NCI-H146 (cell line): ENCODE results near the gene PSMA7.

Experiments used
- DNase-seq: peaks from one replicate; lab custom pipeline; 2025; lab: John Stamatoyannopoulos, UW

Gene PSMA7

DNA sequence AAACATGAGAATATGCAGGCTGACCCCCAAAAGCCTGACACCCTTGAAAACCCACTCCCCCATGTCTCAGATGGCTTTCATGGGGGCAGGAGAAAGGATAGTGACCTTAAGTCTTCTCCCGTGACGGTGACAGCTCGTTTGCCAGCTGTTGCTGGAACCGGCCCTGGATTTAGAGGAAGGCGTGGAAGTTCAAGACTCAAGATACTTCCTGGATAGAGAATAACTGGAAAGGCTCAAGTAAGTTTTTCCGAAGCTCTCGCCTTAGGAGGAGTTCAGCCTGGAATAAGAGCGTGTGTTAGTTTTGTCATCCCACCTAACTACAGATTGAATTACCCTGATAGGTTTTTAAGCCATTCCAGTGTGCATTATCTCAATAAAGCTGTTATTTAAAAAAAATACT, 28.1 kb upstream of the PSMA7 start:
- no peak for DNase-seq

DNA sequence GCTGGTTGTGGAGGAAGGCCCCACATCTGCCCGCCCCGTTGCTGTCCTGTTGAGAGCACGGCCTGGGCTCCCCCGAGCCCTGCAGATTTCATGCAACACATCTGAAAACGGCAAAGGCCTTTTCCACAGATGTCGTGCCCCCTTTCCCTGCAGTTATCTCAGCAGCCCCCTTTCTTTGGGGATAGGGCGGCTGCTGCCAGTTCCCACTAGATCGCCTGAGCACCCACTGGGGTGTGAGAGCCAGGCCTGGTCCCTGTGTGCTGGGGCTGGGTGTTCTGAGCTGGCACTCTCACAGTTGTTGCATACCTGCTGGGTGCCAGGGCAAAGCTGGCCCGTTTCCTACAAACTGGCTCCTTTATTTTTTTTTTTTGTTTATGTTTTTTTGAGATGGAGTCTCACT, 27.3 kb upstream of the PSMA7 start:
- no peak for DNase-seq

DNA sequence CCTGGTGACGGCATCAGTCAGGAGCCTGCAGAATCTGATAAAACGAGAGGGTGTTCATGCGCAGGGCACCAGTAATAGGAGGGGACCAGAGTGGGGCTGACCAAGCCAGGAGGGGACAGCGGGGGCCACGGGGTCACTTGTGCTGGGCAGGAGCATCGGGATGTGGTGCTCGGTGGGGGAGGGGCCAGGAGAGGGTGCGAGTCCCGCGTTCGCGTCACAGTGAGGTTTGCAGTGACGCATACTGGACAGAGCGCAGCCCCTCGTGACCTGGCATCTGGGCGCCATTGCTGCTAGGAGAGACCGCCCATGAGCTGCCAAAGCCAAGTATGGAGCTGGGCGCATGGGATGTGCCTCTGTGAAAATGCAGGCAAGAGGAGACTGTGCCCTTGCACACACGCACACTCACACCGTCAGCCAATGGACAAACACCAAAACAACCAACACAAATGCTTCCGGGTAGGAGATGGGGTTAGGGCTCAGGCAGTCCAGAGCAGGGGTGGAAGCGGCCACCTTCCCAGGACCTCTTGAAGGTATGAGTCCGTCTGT, 25.8 kb upstream of the PSMA7 start:
- DNase-seq = no peak

DNA sequence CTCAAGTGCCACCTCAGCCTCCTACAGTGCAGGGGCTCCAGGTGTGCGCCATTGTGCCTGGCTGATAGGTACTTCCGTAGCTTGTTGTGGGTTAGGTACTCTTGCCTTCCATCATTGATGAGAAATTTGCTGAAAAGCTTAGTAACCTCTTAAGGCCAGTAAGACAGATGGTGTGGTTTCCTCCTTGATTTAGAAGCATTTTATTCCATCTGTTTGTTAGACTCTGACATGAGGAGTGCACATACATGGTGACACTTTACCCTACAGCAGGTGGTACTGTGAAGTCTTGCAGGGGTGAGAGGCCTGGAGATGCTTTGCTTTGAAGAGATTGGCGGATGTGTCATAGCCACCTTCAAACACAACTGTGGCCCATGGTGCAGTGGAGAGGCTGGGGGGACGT, 24.9 kb upstream of the PSMA7 start:
- no peak for DNase-seq

DNA sequence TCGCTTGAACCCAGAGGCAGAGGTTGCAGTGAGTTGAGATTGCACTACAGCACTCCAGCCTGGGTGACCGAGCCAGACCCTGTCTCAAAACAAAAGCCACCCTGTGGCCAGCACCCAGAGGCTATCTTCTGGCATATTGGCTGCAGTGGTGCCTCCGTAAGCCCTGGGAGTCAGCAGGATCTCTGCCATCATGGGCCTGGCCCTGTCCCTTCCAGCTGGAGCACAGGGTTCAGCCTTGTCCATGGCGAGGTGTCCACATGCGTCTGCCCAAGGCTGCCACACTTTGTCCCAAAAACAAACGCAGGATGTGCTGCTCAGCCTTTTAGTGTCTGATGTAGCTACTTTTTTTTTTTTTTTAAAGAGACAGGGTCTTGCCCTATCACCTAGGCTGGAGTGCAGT, 24.3 kb upstream of the PSMA7 start:
- DNase-seq = no peak

DNA sequence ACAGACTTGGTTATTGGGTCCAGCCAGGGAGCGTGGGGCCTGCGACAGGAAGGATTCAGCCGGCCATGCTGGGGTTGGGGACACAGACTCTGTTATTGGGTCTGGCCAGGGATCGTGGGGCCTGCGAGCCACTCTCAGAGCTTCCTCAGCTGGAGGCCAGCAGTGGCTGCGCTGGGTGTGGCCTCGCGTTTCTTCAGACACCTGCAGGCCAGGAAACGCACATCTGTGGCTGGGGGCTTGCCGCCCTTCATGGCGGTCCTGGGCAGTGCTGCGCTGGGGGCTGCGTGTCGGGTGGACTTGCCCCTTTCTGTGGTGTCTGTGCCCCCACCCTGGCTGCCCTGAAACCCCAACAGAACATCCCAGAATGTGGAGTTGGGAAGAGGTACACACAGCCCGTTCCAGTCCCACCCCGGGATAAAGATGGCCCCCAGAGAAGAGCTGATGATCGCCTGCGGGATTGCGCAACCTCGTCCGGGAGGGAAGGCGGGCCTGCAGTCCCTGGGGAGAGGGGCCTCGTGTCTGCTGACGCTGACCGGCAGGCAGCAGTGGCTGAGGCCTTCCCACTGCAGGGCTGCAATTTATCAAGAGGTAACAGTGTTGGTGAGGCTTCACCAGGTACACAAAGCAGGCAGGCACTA, 22.7 kb upstream of the PSMA7 start:
- no peak for DNase-seq

DNA sequence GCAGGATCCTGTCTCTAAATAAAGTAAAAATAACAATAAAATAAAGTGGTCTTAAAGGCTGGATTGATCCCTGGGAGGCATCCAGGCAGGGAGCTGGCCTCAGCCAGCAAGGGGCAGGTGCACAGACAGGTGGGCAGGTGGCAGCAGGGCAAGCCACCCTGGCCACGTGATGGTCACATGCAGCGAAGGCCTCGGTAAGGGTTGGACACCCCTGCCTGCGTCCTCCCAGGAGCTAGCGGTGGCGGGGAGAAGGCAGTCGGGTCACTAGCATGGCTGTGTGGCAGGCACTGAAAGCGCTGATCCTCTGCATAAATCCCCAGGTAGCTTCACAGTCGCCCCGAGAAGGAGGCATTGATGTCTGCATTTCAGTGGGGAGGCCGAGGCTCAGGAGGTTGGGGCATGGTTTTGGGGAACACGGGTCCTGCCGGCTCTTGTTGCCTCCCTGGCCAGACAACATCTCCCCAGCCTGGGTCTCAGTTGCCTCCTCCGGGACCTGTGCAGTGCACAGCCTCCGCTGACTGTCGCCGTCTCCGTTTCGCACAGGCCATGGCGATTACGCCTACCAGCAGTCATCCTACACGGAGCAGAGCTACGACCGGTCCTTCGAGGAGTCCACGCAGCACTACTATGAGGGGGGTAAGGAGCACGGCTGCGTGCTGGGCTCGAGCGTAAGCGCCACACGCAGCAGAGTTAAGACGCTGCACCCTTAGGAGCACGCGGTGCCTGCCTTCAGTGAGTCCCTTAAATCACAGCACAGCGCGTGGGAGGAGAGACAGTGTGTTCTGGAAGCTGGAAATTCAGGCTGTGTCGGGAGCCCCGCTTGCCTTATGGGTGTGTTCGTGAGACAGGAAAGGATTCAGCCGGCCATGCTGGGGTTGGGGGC, 21.9 kb upstream of the PSMA7 start:
- no peak for DNase-seq

DNA sequence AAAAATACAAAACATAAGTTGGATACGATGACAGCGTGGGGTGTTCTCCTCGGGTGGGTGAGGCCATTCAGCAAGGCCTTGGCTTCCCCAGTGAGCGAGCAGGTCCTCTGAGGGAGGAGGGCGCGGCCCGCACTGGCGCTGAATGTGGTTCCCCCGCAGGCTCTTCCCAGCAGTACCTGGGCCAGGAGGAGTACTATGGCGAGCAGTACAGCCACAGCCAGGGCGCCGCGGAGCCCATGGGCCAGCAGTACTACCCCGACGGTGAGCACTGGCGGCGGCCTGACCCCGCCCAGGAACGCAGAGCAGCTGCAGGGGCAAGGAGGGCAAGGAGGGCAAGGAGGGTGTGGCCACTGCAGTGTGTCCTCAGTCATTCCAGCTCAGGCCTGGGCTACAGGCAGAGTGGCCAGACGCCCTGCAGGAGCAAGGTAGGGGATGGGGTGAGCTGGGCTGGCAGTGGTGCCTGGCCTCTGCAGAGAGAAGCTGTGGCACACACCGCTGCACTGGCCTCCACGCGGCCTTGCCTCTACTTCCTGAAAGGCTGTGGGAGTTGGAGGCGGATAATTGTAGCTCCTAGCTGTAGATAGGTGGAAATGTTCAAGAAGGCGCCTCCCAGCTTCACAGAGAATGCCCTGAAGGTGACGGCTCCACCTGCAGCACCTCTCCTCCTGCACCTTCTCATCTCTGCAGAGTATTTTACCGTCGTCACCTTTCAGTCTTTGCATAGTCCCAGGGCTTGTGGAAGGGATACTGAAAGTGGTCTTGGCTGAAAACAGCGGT, 21.0 kb upstream of the PSMA7 start:
- no peak for DNase-seq

DNA sequence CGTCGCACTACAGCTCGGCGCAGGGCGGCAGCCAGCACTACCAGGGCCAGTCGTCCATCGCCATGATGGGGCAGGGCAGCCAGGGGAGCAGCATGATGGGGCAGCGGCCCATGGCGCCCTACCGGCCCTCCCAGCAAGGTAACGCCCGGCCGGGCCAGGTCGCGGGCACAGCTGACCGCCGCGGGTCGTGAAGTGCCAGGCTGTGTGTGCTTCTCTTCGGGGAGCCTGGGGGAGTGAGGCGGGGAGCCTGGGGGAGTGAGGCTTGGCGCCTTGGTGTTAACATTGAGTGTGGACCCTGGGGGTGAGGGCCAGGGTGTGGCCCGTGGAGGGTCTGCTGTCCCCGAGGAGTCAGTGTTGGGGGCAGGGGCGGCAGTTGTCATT, 20.3 kb upstream of the PSMA7 start:
- DNase-seq = no peak

DNA sequence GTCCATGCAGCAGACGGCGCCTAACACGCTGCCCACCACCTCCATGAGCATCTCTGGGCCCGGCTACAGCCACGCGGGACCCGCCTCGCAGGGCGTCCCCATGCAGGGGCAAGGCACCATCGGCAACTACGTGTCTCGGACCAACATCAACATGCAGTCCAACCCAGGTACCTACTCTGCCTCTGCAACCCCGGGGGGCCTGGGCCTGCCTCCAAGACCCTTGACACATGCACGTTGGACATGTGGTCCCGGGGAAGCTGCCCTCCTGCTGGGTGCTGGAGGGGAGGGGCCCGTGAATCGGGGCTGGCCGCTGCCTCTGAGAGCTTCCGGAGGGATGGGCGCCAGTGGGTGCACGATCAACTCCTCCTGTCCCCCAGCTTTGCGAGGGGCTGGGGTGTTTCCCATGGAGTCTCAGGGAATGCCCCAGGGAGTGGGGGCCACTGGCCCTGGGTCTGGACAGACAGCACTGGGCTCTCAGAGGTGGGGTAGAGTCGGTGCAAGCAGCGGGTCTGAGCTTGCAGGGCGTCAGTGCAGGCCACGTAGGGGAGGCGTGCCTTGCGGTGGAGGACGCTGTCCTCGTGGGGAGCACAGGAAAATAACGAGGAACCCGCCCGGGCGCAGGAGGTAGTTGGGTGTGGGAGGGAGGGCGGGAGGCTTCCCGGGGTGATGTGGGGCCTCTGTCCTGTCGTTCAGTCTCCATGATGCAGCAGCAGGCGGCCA, 19.7 kb upstream of the PSMA7 start:
- no peak for DNase-seq

DNA sequence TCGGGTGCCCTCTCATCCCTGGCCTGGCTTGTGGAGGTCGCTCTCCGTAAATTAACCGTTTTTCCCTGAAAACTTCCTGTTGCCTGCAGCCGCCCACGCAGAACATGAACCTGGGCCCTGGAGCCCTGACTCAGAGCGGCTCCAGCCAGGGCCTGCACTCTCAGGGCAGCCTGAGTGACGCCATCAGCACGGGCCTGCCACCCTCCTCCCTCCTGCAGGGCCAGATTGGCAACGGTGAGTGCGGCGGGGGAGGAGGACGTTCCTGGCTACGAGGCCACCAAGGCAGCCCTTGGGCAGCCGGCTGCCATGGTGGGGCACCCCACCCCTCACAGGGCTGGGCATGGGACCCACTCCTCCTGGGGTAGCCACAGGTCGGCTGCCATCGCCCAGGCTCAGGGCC, 18.2 kb upstream of the PSMA7 start:
- no peak for DNase-seq

DNA sequence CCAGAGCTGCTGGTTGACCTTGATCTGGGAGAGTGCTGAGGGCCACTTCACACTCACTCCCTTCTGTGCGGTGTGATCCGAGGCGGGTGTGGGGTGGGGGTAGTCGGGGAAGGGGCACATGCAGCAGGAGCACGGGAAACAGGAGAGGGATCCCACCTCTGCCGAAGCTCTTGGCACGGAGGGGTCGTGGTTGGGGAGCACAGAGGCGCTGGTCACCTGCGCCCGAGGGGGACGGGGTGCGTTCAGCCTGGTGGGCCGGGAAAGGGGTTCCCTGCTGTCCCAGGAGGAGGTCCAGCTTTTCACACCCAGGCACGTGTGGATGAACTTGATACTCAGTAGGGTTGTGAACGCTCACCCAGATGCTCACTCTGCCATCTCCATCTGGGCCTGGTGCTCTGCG, 17.7 kb upstream of the PSMA7 start:
- DNase-seq = no peak

DNA sequence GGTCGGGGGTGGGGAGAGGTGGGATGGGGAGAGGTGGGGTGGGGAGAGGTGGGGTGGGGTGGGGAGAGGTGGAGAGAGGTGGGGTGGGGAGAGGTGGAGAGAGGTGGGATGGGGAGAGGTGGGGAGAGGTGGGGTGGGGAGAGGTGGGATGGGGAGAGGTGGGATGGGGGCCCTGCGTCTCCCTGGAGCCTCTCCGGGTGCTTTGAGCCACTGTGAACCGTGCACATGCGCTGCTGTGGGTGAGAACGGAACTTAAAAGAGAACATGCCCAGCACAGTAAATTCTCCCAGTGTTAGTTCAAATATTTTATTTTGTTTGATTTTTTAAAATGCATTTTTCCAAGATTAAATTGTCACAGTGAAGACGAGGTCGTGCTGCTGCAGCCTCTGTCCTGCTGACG, 17.1 kb upstream of the PSMA7 start:
- DNase-seq = no peak

DNA sequence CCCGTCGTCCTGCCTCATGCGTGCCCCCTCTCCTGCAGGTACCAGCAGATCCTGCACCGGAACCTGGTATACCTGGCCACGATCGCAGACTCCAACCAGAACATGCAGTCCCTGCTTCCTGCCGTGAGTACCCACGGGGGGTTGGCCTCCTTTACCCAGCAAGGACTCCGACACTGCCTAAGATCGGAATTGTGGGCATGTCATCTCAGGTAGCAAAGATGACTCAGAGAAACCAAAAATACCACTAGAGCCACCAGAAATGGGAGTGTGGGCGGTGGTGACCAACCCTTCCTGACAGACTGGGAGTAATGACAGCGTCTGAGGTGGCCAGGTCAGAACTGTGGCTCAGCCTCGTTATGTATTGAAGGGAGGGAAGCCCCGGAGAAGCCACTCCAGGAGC, 16.6 kb upstream of the PSMA7 start:
- no peak for DNase-seq

DNA sequence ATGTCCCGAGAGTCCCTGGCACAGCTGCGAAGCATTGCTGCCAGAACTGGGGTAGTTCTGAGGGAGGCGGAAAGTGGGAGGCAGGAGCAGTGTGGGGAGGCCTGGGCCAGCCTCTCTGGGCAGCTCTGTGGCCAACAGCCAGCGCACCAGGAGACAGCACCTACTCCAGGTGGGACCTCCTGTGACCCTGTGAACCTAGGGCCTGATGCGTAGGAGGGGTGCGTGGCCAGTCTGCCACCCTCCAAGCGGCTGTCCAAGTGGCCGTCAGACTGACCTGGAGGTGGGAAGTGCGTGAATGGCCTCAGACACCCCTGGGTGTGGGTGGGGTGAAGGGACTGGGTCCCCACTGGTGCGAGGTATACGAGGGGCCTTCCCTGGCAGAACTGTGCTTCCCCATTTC, 15.9 kb upstream of the PSMA7 start:
- no peak for DNase-seq

DNA sequence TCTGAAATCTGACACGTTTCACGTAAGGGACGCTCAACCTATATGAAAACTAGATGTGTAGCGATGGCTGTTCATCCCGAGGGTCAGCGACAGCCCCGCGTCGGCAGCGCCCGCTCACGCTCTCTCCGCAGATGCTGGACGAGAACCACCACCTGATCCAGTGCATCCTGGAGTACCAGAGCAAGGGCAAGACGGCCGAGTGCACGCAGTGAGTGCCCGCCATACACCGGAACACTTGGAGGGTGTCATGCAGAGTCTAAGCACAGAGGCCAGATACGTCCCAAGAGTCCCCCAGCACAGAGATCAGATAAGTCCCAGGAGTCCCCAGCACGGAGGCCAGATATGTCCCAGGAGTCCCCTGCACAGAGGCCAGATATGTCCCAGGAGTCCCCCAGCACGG, 15.3 kb upstream of the PSMA7 start:
- DNase-seq = no peak

DNA sequence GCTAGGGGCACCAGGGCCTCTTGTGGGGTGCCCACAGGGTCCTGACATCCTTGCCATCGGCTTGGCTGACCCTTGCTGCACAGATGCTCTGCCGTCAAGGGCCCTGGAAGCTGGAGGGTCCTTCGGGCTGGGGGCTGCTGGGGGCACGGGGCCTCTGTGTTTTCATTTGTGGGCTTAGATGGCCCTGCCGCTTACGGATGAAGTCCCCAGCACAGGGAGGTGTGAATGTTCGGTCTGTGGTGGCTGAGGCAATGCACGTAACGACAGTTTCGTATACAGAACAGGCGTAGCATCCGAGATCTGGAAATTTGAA, 14.8 kb upstream of the PSMA7 start:
- DNase-seq = no peak

DNA sequence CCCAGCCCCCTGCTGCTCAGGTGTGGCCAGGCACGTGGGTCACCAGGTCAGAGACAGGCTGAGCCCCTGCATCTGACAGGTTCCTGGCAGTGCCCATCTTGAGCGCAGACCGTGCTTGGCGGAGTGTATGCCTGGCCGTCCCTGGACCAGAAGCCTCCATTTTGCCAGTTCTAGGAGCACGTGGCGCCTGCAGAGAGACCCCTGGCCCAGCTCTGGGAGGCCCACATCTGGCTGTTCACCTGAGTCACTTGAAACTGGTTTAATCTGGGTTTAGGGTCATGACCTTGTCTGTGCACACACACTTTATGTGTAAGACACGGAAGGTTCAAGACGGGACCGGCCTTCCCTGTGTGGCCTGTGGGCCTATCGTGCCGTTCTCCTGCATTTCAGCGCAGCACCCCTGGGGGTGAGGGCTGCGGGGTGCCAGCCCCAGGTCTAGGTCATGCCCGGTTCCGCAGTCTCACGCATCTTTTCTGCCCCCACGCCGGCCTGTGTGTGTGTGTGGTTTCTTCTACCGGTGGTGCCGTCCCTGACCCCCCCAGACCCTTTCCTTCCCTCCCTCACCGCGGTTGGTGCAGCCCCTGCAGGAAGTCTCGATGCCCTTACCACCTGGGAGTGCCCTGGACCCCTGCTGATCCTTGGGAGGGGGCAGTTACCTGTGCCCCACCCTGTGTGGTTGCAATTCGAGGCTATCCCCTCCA, 14.3 kb upstream of the PSMA7 start:
- no peak for DNase-seq

DNA sequence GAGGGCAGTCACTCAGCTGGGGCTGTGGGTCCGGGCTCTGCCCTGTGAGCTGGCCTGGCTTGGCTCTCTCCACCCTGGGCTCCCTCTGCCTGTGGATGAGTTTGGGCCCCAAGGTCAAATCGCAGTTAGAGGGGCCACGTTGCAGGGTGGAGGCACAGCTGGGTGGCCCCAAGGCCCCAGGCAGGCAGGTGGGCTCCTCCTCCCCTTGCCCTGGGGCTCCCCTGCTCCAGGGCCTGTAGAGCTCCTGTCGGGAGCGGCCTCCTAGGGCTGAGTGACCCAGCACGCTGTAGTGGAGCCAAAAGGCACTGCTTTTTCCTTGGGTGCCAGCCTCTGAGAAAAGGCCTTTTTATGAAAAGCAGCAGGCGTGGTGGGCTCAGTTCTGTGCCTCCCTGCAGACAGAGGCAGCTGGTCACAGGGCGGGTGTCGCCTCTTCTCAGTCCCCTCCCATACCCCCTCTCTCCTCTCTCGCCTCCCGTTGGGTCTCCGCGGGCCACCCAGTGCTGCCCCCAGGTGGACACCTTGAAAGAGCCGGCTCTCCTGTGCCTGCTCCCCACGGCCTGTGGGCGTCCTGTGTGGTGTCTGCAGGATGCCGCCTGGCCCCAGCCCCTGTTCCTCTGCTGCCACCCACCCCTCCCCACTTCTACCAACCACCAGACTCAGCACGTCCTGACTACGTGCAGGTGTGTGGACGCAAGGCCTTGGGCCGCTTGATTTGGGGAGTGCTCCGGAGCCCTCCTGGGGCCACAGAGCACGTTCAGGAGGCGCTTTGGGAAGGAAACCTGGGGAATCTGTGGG, 13.6 kb upstream of the PSMA7 start:
- peak; percentile 36 for DNase-seq

DNA sequence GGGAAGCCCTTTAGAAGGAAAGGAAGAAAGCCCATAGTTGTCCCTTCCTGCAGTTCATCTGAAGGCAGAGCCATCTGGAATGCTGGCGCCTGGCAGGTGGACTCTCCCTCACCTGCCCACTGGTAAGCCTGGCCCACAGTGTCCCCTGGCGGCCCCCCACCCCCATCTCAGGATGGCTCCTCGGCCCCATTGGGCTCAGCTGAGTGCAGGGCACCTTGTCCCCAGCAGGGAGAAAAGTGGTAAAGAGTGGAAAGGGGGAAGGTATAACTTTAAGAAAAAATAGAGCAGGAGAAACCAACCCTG, 13.0 kb upstream of the PSMA7 start:
- DNase-seq = no peak
